MM.1S (cell line): ENCODE measurements around the gene FEM1C.

Experiments
- CTCF ChIP-seq: fragments of 300-600 bp; sonication (generic); IDR thresholded peaks from 2 replicates; pipeline ENCODE4 v1.5.1; 2016; ENCODE audit warnings: antibody characterized with exemption, low read length, mixed read lengths
- EZH2phosphoT487 ChIP-seq: fragments of 300-600 bp; sonication (generic); IDR thresholded peaks from 2 replicates; pipeline ENCODE4 v1.6.1; 2018; ENCODE audit warnings: antibody characterized with exemption, low read length

GRCh38 chr5:115577741-115578140 is 33.2 kb upstream of the FEM1C start:
- TF ChIP-seq EZH2phosphoT487 (no peak), CTCF (no peak)
